Measurements from ENCODE around the gene PAPOLA. TPM values are rescaled to one million over a fixed set of nuclear protein-coding genes. Genes with fewer than 3 reads are reported as not detected.

The PAPOLA gene
- total RNA-seq, 1 donor from 2014 or later: 143 TPM

DNA sequence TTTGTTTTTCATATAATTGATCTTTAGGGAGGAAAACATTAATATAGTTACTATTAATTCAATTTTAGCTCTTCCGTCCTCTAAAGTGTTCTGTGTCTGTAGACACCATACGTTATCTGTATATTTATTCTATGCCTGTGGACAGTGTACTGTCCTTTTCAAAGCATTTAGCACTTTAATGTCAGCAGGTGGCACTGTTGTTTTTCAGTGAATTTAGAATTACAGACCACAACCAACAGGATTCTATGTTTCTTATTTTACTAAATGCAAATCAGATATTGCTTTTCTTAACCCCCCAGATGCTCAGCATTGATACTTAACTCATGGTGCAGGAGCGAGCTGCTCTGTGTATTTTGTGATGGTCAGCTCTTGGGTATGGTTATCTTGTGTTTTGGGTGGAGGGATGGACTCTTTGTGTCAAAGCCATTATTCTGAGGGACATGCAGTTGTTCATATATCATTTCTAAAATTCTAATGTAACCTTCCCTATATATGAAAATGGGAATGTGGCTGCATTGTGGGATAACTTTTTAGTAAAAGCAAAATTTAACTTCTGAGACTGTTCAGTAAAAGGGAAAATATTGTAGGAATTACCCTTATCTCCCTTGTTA lies 65.2 kb downstream of the PAPOLA start:
- H3K27ac ChIP-seq: no peak overlapping the region
- intact Hi-C loops (cut with DNase I): no loop called here
- H3K4me1 ChIP-seq: no peaks in the 10 kb centered on the region
- no peak for DNase-seq (ENCODE audit: extremely low spot score in 2 of 2)
- H3K4me3 ChIP-seq: no peak overlapping the region
- TF ChIP-seq, protein P1, sequence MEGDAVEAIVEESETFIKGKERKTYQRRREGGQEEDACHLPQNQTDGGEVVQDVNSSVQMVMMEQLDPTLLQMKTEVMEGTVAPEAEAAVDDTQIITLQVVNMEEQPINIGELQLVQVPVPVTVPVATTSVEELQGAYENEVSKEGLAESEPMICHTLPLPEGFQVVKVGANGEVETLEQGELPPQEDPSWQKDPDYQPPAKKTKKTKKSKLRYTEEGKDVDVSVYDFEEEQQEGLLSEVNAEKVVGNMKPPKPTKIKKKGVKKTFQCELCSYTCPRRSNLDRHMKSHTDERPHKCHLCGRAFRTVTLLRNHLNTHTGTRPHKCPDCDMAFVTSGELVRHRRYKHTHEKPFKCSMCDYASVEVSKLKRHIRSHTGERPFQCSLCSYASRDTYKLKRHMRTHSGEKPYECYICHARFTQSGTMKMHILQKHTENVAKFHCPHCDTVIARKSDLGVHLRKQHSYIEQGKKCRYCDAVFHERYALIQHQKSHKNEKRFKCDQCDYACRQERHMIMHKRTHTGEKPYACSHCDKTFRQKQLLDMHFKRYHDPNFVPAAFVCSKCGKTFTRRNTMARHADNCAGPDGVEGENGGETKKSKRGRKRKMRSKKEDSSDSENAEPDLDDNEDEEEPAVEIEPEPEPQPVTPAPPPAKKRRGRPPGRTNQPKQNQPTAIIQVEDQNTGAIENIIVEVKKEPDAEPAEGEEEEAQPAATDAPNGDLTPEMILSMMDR (IDR thresholded peaks at IDR 0.05): peak in 1 of 3 experiments; percentile 14
- no peak for TF ChIP-seq POLR2A (IDR thresholded peaks at IDR 0.05)
- TF ChIP-seq POLR2AphosphoS5 (IDR thresholded peaks at IDR 0.05; ENCODE audit: insufficient read depth in 1 of 2, low read depth in 1 of 2): no peak
- no peaks in the 10 kb centered on the region for H3K27me3 ChIP-seq
- no peaks in the 10 kb centered on the region for H3K9me3 ChIP-seq
- peaks cover 0 to 18% of the 10 kb centered on the region in 2 donors for H3K36me3 ChIP-seq

DNA sequence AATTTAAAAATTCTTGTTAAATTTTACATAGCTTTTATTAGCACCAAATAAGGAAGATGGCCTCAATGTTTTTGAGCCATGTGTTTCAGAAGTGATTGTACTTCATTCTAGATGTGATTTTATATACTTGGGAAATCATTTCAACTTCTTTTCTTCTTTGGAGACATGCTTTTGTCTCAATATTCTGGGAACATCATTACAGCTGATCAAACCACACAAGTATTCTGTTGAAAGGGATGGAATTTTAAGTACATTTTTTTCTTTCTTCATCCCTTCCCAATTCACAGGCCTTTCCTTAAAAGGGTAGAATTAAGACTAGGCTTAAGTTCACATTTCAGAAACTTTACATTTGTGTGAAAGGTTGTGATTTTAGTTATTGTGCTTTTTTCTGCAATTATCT lies 66.4 kb downstream of the PAPOLA start:
- intact Hi-C loops (cut with DNase I): no loop called here
- Histone ChIP-seq H3K36me3 (peaks cover 0 to 13% of the 10 kb centered on the region in 2 donors), H3K27me3 (no peaks in the 10 kb centered on the region), H3K9me3 (no peaks in the 10 kb centered on the region), H3K4me1 (peaks cover 7% of the 10 kb centered on the region), H3K4me3 (no peak overlapping the region), H3K27ac (no peak overlapping the region)
- DNase-seq (ENCODE audit: extremely low spot score in 2 of 2): no peak
- TF ChIP-seq POLR2A (IDR thresholded peaks at IDR 0.05): no peak
- TF ChIP-seq, protein P1 (IDR thresholded peaks at IDR 0.05): no peak
- TF ChIP-seq POLR2AphosphoS5 (IDR thresholded peaks at IDR 0.05; ENCODE audit: insufficient read depth in 1 of 2, low read depth in 1 of 2): no peak

DNA sequence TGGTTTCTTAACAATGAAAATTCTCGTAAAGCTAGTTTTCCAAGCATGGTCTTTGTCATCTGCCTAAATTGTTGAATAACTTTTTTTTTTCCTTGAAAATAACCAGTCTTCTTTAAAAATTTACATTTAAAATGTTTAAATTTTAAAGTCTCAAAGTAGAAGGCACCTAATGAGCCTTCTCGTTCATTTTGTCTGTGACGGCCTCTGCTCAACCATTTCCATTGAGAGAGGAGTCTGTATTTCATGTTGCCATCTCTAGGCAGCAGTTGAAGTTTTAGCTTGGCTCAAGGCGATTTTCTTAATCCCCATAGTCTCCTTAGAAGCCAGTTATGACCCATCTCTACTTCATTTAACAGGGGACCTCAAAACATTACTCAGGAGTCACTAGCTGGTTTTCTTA lies 69.1 kb downstream of the PAPOLA start:
- peaks cover 26% of the 10 kb centered on the region for H3K4me1 ChIP-seq
- no peak for DNase-seq (ENCODE audit: extremely low spot score in 2 of 2)
- TF ChIP-seq, protein P1 (IDR thresholded peaks at IDR 0.05): no peak
- TF ChIP-seq POLR2AphosphoS5 (IDR thresholded peaks at IDR 0.05; ENCODE audit: insufficient read depth in 1 of 2, low read depth in 1 of 2): no peak
- TF ChIP-seq POLR2A (IDR thresholded peaks at IDR 0.05): no peak
- H3K27ac ChIP-seq: no peak overlapping the region
- H3K9me3 ChIP-seq: no peaks in the 10 kb centered on the region
- H3K4me3 ChIP-seq: no peak overlapping the region
- intact Hi-C loops (cut with DNase I): no loop called here
- no peaks in the 10 kb centered on the region for H3K27me3 ChIP-seq
- peaks cover 0 to 5% of the 10 kb centered on the region in 2 donors for H3K36me3 ChIP-seq

DNA sequence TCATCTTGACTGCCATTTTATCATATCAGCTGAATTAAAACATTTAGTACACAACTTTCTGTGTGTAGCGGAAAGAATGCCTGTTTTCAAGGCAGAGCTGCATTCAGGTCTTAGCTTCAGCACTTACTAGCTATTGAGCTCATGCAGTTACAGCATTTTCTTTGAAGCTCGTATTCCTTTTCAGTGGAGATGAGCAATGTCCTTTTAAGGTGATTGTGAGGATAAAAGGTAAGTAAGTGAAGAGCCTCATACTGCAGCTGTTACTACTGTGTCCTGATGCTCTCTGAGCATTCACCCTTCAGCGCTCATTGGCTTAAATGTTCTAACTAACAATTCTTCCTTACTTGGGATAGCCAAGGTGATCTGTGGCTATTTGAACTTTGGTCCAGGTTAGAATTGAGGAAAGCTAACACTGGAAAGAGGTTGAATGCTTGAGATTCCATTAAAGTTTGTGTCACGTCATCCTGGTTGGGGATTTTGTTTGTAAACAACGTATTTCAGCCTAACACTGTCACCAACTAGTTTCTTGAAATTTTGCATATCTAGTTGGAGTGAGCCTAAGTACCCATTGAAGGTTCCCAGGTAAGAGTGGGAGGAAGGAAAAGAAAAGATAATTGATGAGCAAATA lies 71.4 kb downstream of the PAPOLA start:
- Histone ChIP-seq H3K27ac (no peak overlapping the region), H3K27me3 (no peaks in the 10 kb centered on the region), H3K36me3 (peaks cover 0 to 5% of the 10 kb centered on the region in 2 donors), H3K9me3 (no peaks in the 10 kb centered on the region), H3K4me1 (peaks cover 26% of the 10 kb centered on the region), H3K4me3 (no peak overlapping the region)
- no peak for DNase-seq (ENCODE audit: extremely low spot score in 2 of 2)
- TF ChIP-seq POLR2A (IDR thresholded peaks at IDR 0.05) (no peak), POLR2AphosphoS5 (IDR thresholded peaks at IDR 0.05; ENCODE audit: insufficient read depth in 1 of 2, low read depth in 1 of 2) (no peak)
- intact Hi-C loops (cut with DNase I): no loop called here

DNA sequence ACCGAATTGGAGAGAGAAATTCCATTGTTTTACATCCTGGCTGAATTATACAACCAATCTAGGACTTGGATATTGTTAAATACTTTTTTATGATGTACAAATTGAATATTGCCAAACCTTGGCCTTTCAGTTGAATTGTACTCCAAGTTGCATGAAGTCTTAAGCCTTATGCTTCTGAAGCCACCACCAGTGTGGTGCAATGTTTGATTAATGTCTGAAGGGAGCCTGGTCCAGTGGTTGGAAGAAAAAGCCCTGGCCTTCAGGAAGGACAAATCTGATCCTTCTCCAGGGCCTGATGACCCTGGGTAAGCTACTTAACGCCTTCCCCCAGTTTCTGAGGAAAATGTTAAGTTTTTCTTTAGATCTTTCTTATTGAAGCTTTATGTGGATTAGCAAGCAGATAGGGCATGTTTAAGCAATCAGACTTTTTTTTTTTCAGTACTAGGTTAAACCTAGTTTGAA lies 72.0 kb downstream of the PAPOLA start:
- intact Hi-C loops (cut with DNase I): no loop called here
- H3K4me3 ChIP-seq: no peak overlapping the region
- no peaks in the 10 kb centered on the region for H3K9me3 ChIP-seq
- DNase-seq (ENCODE audit: extremely low spot score in 2 of 2): no peak
- no peak overlapping the region for H3K27ac ChIP-seq
- H3K36me3 ChIP-seq: peaks cover 0 to 5% of the 10 kb centered on the region in 2 donors
- no peaks in the 10 kb centered on the region for H3K27me3 ChIP-seq
- TF ChIP-seq, protein P1 (IDR thresholded peaks at IDR 0.05): no peak
- TF ChIP-seq POLR2AphosphoS5 (IDR thresholded peaks at IDR 0.05; ENCODE audit: insufficient read depth in 1 of 2, low read depth in 1 of 2): no peak
- no peak for TF ChIP-seq POLR2A (IDR thresholded peaks at IDR 0.05)
- peaks cover 26% of the 10 kb centered on the region for H3K4me1 ChIP-seq

All from vagina (tissue), 2 donors.